ENCODE data around the gene RAB8B. TPM values are rescaled to one million over a fixed set of nuclear protein-coding genes. Genes with fewer than 3 reads are reported as not detected.
A peak's percentile ranks its signal among the peaks of the same experiment; 100 is the strongest.

The RAB8B gene
- total and polyA plus RNA-seq, 2 of the 13 experiments (the other 11 are each of a cell fraction or from before 2014, with no cell fraction given), result 6.8 to 14.2 TPM

DNA sequence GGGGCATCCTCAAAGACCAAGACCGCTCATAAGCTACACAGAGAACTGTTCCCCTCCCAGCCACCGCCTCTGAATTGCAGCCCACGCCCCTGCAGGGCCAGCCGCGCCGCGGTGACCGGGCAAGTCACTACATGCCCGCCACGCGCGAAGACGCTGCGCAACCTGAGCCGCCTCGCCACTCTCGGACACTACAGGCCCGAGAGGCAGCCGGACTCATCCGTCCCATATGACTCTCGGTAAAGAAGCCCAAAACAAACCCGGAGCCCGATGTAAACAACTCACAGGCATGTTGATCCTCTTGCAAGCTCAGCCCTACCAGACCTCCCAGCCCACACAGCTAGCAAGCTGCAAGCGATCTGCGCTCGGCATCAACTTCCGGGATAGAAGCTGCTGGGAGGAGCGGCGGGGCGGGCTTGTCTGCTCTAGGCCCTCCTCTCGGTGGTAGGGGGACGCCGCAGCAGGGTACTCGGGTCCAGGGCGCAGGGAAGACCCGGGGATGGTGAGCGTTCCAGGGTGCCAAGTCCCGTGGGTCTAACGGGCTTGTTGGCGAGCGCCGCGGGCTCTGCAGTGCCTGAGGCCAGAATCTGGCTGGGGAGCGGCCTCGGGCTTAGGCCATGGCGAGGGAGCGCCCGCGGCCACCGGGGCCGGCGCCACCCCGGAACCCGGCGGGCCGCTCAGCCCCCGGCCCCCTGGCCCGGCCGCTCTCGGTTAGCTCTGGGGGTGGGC is 32.1 kb upstream of the RAB8B start, which contains the start of gene RPS27L (continued):
- TF ChIP-seq SMARCC2 (IDR thresholded peaks at IDR 0.05) (no peak), ZNF713 (CRISPR knock-in tag; IDR thresholded peaks at IDR 0.05) (no peak), ELF3 (CRISPR knock-in tag; IDR thresholded peaks at IDR 0.05) (peak; percentile 95), ZNF468 (CRISPR knock-in tag; IDR thresholded peaks at IDR 0.05) (no peak), SAP130 (CRISPR knock-in tag; IDR thresholded peaks at IDR 0.05; ENCODE audit: low read depth) (peak; percentile 98), CBX2 (IDR thresholded peaks at IDR 0.05; ENCODE audit: low read depth, low read length) (no peak), CBX2 (CRISPR knock-in tag; IDR thresholded peaks at IDR 0.05; ENCODE audit: low read depth) (no peak), CREB1 (IDR thresholded peaks at IDR 0.05) (no peak), CREB1 (CRISPR knock-in tag; IDR thresholded peaks at IDR 0.05) (peak; percentile 21; the same call in 1 of the 2 replicates), U2AF2 (IDR thresholded peaks at IDR 0.05; ENCODE audit: low read depth, low read length) (no peak), RBFOX2 (IDR thresholded peaks at IDR 0.05; ENCODE audit: low read depth, low read length) (peak; percentile 97), ZNF160 (CRISPR knock-in tag; IDR thresholded peaks at IDR 0.05) (peak; percentile 70), MAF1 (CRISPR knock-in tag; IDR thresholded peaks at IDR 0.05; ENCODE audit: borderline replicate concordance) (peak; percentile 19; the same call in 1 of the 2 replicates), ZSCAN9 (CRISPR knock-in tag; IDR thresholded peaks at IDR 0.05; ENCODE audit: borderline replicate concordance) (peak; percentile 48; the same call in 1 of the 2 replicates), ZNF570 (CRISPR knock-in tag; IDR thresholded peaks at IDR 0.05; ENCODE audit: borderline replicate concordance) (no peak), ZFYVE20 (CRISPR knock-in tag; IDR thresholded peaks at IDR 0.05; ENCODE audit: borderline replicate concordance, low read depth) (0 out of 2 replicates have a peak, but pooled peaks have one; percentile 58)
- TF ChIP-seq, protein P1, sequence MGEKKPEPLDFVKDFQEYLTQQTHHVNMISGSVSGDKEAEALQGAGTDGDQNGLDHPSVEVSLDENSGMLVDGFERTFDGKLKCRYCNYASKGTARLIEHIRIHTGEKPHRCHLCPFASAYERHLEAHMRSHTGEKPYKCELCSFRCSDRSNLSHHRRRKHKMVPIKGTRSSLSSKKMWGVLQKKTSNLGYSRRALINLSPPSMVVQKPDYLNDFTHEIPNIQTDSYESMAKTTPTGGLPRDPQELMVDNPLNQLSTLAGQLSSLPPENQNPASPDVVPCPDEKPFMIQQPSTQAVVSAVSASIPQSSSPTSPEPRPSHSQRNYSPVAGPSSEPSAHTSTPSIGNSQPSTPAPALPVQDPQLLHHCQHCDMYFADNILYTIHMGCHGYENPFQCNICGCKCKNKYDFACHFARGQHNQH (CRISPR knock-in tag; IDR thresholded peaks at IDR 0.05), result peak; percentile 66
- TF ChIP-seq, protein P2, sequence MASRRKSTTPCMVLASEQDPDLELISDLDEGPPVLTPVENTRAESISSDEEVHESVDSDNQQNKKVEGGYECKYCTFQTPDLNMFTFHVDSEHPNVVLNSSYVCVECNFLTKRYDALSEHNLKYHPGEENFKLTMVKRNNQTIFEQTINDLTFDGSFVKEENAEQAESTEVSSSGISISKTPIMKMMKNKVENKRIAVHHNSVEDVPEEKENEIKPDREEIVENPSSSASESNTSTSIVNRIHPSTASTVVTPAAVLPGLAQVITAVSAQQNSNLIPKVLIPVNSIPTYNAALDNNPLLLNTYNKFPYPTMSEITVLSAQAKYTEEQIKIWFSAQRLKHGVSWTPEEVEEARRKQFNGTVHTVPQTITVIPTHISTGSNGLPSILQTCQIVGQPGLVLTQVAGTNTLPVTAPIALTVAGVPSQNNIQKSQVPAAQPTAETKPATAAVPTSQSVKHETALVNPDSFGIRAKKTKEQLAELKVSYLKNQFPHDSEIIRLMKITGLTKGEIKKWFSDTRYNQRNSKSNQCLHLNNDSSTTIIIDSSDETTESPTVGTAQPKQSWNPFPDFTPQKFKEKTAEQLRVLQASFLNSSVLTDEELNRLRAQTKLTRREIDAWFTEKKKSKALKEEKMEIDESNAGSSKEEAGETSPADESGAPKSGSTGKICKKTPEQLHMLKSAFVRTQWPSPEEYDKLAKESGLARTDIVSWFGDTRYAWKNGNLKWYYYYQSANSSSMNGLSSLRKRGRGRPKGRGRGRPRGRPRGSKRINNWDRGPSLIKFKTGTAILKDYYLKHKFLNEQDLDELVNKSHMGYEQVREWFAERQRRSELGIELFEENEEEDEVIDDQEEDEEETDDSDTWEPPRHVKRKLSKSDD (CRISPR knock-in tag; IDR thresholded peaks at IDR 0.05; ENCODE audit: low read depth), result no peak
- TF ChIP-seq, protein P3, sequence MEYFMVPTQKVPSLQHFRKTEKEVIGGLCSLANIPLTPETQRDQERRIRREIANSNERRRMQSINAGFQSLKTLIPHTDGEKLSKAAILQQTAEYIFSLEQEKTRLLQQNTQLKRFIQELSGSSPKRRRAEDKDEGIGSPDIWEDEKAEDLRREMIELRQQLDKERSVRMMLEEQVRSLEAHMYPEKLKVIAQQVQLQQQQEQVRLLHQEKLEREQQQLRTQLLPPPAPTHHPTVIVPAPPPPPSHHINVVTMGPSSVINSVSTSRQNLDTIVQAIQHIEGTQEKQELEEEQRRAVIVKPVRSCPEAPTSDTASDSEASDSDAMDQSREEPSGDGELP (IDR thresholded peaks at IDR 0.05; ENCODE audit: borderline replicate concordance, low read depth), result no peak; the same call in 1 of the 2 replicates
- TF ChIP-seq, protein P4, sequence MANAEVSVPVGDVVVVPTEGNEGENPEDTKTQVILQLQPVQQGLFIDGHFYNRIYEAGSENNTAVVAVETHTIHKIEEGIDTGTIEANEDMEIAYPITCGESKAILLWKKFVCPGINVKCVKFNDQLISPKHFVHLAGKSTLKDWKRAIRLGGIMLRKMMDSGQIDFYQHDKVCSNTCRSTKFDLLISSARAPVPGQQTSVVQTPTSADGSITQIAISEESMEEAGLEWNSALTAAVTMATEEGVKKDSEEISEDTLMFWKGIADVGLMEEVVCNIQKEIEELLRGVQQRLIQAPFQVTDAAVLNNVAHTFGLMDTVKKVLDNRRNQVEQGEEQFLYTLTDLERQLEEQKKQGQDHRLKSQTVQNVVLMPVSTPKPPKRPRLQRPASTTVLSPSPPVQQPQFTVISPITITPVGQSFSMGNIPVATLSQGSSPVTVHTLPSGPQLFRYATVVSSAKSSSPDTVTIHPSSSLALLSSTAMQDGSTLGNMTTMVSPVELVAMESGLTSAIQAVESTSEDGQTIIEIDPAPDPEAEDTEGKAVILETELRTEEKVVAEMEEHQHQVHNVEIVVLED (CRISPR knock-in tag; IDR thresholded peaks at IDR 0.05; ENCODE audit: borderline replicate concordance), result peak; percentile 69; the same call in 1 of the 2 replicates
- TF ChIP-seq, protein P5, sequence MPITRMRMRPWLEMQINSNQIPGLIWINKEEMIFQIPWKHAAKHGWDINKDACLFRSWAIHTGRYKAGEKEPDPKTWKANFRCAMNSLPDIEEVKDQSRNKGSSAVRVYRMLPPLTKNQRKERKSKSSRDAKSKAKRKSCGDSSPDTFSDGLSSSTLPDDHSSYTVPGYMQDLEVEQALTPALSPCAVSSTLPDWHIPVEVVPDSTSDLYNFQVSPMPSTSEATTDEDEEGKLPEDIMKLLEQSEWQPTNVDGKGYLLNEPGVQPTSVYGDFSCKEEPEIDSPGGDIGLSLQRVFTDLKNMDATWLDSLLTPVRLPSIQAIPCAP (CRISPR knock-in tag; IDR thresholded peaks at IDR 0.05; ENCODE audit: low read depth), result no peak
- TF ChIP-seq, protein P6, sequence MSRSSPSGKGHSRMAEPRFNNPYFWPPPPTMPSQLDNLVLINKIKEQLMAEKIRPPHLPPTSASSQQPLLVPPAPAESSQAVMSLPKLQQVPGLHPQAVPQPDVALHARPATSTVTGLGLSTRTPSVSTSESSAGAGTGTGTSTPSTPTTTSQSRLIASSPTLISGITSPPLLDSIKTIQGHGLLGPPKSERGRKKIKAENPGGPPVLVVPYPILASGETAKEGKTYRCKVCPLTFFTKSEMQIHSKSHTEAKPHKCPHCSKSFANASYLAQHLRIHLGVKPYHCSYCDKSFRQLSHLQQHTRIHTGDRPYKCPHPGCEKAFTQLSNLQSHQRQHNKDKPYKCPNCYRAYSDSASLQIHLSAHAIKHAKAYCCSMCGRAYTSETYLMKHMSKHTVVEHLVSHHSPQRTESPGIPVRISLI (CRISPR knock-in tag; IDR thresholded peaks at IDR 0.05; ENCODE audit: borderline replicate concordance), result no peak

Measured in HepG2 (cell line).